Neutrophil (primary cell): ENCODE results near the gene TM9SF2.

Experiments used
- H3K27ac ChIP-seq: fragments of 200-600 bp; sonication (generic); 2 replicates; pipeline ENCODE4 v1.5.1; 2016; ENCODE audit warnings: mild to moderate bottlenecking, moderate library complexity
- H3K27me3 ChIP-seq: fragments of 200-600 bp; sonication (generic); 2 replicates; pipeline ENCODE4 v1.6.0; 2016; ENCODE audit warnings: mild to moderate bottlenecking
- H3K36me3 ChIP-seq: fragments of 200-600 bp; sonication (generic); 2 replicates; pipeline ENCODE4 v1.5.1; 2017
- H3K4me1 ChIP-seq, 2 experiments: fragments of 200-600 bp in 1 of 2; sonication (generic) in 1 of 2; 1 replicate in 1 of 2; 2 replicates in 1 of 2; pipeline versions ENCODE4 v1.5.1 to v1.6.1; 2013 to 2016; ENCODE audit warnings: low read depth in 1 of 2, low read length in 1 of 2, mild to moderate bottlenecking in 1 of 2, moderate library complexity in 1 of 2; ENCODE audit not compliant: control insufficient read depth in 1 of 2, insufficient read depth in 1 of 2
- H3K4me3 ChIP-seq, 2 experiments: fragments of 200-600 bp in 1 of 2; sonication (generic) in 1 of 2; 1 replicate in 1 of 2; 2 replicates in 1 of 2; pipeline ENCODE4 v1.5.1; 2013 to 2016; ENCODE audit warnings: low read depth in 1 of 2, low read length in 1 of 2, mild to moderate bottlenecking in 1 of 2, moderate library complexity in 1 of 2
- H3K9me3 ChIP-seq: fragments of 200-600 bp; sonication (generic); 2 replicates; pipeline ENCODE4 v1.5.1; 2016
- TF ChIP-seq, protein P1 (sequence below): fragments of 200-600 bp; sonication (generic); IDR thresholded peaks from 2 replicates; pipeline ENCODE4 v1.5.1; 2016; ENCODE audit warnings: antibody characterized with exemption

Gene TM9SF2

DNA sequence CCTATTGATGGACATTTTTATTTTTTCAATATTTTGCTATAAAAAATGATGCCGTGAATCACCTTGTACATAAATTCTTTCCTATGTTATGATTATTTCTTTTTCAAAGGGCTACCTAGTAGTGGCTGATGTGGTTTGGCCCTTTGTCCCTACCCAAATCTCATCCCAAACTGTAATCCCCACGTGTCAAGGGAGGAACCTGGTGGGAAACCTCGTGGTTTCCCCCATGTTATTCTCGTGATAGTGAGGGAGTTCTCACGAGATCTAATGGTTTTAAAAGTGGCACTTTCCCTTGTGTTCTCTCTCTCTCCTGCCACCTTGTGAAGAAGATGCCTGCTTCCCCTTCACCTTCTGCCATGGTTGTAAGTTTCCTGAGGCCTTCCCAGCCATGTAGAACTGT is 94.9 kb downstream of the TM9SF2 start:
- TF ChIP-seq, protein P1, sequence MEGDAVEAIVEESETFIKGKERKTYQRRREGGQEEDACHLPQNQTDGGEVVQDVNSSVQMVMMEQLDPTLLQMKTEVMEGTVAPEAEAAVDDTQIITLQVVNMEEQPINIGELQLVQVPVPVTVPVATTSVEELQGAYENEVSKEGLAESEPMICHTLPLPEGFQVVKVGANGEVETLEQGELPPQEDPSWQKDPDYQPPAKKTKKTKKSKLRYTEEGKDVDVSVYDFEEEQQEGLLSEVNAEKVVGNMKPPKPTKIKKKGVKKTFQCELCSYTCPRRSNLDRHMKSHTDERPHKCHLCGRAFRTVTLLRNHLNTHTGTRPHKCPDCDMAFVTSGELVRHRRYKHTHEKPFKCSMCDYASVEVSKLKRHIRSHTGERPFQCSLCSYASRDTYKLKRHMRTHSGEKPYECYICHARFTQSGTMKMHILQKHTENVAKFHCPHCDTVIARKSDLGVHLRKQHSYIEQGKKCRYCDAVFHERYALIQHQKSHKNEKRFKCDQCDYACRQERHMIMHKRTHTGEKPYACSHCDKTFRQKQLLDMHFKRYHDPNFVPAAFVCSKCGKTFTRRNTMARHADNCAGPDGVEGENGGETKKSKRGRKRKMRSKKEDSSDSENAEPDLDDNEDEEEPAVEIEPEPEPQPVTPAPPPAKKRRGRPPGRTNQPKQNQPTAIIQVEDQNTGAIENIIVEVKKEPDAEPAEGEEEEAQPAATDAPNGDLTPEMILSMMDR, result no peak
- Histone ChIP-seq H3K36me3 (no peaks in the 10 kb centered on the region), H3K27me3 (no peaks in the 10 kb centered on the region), H3K9me3 (no peaks in the 10 kb centered on the region), H3K4me1 (no peaks in the 10 kb centered on the region), H3K27ac (no peak overlapping the region), H3K4me3 (no peak overlapping the region)

DNA sequence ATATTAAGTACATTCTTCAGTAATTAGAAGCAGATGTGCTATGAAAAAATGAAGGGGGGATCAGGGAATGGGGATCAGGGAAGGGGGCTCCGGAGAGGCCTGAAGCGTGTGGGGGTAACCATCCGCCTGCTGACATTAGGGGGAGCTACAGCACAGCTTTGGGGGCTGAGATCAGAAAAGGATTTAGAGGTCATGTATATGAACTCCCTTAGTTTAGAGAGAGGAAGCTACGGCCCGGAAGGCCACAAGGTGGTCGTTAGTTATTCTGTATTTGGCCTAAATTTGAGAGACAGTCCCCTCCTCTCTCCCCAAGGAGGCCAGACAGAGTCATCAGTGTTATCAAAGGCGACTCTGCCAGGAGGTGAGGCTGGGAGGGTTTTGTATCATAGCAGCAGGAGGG is 99.0 kb downstream of the TM9SF2 start:
- TF ChIP-seq, protein P1, result no peak
- Histone ChIP-seq H3K27ac (no peak overlapping the region), H3K9me3 (no peaks in the 10 kb centered on the region), H3K27me3 (peaks cover 7% of the 10 kb centered on the region), H3K4me3 (no peak overlapping the region), H3K4me1 (no peaks in the 10 kb centered on the region), H3K36me3 (no peaks in the 10 kb centered on the region)

DNA sequence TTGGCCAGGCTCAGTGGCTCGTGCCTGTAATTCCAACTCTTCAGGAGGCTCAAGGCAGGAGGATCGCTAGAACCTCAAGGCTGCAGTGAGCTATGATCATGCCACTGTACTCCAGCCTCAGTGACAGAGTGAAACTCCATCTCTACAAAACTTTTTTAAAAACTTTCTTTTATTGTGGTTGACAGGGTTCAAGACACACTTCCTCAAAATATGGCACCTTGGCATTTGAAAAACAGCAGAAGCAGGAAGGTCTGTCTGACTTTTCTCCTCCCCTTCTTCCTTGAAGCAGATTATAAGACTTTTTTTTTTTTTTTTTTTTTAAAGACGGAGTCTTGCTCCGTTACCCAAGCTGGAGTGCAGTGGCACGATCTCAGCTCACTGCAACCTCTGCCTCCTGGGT is 100.3 kb downstream of the TM9SF2 start:
- Histone ChIP-seq H3K4me1 (peaks cover 7% of the 10 kb centered on the region in 2 experiments), H3K9me3 (no peaks in the 10 kb centered on the region), H3K27me3 (peaks cover 7% of the 10 kb centered on the region), H3K27ac (no peak overlapping the region), H3K36me3 (no peaks in the 10 kb centered on the region), H3K4me3 (no peak overlapping the region)
- TF ChIP-seq, protein P1, result no peak

DNA sequence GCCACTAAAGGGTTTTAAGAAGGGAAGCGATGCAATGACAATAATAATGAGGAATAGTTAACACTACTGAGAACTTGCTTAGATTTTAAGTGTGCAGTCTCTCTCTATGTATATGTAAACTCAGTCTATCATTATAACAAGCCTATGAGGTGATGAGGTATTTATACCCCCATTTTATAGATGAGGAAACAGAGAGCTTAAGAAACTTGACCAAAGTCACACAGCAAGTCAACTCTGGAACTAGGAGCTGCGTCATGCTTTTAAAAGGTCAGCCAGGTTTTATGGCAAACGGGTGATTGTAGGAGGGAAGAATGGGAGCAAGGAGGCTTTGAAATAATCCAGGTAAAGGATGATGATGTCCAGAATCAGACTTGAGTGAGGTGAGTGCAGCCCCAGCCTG is 103.4 kb downstream of the TM9SF2 start:
- Histone ChIP-seq H3K4me1 (peaks cover 13 to 15% of the 10 kb centered on the region in 2 experiments), H3K27ac (no peak overlapping the region), H3K27me3 (peaks cover 7% of the 10 kb centered on the region), H3K9me3 (no peaks in the 10 kb centered on the region), H3K36me3 (no peaks in the 10 kb centered on the region), H3K4me3 (no peak overlapping the region)
- TF ChIP-seq, protein P1, result no peak

DNA sequence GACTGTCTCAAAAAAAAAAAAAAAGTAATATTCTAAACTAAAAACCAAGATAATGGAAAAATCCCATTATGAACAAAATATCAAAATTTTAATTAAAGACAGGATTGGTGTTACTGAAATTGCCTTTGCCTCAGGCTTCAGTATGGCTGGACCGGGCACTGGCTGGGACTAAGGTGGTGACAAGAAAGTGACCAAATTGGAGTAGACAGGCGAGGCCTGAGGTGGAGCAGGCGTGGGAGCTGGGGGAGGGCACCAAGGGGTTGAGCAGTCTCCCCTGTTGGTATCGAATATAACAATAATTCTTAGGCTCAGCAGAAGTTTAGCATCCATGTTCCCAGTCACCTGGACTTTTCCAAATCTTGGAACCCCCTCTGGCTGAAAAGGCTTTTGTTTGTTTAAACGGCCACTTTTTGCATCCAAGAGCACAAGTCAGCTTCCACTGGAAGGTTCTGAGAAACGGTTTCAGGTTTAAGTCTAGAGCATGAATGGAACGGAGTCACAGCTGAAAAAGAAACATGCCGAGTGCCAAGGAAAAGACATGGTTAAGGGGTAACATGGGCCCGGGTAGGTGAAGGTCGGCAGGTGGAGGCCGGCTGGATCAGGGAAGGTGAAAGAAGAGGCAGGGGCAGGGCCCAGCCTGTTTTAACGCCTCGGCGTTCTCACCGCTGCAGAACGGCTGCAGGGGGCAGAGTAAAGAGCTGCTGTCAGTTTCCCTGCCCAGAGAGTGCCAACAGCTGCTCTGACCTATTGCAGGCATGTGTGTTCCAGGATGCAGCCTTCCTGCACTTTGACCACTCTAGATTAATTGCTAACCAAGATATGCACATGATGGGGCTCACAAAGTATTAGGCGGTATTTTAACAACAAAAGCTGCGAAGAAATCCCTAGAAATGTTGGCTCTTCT is 104.4 kb downstream of the TM9SF2 start:
- H3K9me3 ChIP-seq, result no peaks in the 10 kb centered on the region
- H3K27ac ChIP-seq, result peak overlapping the region; percentile 52
- H3K36me3 ChIP-seq, result no peaks in the 10 kb centered on the region
- TF ChIP-seq, protein P1, result no peak
- H3K27me3 ChIP-seq, result peaks cover 7% of the 10 kb centered on the region
- peaks cover 13 to 15% of the 10 kb centered on the region in 2 experiments for H3K4me1 ChIP-seq
- peak overlapping the region; percentile 66 to 76 for H3K4me3 ChIP-seq
